DMS114 treated with DMSO at 0.1 percent for 48 hours (cell line): Measurements from ENCODE around the gene DNMT3A.

Experiments used
- DNase-seq: peaks from one replicate; lab custom pipeline; 2025; ENCODE audit not compliant: unreplicated experiment; lab: John Stamatoyannopoulos, UW

The DNMT3A gene

DNA sequence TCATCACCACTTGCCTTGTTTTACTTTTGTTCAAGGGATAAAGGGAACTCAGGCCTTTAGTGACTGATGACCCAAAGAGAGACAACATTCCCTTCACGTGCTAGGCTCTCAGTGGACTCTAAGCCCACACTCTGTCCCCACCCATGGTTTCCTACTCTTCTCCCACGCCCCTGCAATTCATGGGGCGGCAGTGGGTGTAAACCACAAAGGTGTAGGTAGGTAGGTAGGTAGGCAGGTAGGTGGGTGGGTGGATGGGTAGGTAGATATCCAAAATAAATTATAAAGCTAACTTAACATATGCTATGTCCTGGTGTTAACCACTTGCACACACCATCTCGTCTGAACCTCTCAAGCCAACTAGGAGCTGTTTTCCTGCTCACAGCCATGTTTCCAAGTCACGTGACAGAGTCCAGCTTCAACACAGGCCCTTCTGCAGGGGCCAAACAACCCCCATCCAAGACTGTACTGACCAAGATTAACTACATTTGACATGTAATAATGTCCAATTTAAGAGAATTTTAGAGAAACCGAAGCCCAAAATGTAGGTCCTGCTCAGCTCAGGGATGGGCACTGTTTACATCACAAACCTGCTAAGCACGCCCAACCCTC is 33.7 kb downstream of the DNMT3A start:
- no peak for DNase-seq

DNA sequence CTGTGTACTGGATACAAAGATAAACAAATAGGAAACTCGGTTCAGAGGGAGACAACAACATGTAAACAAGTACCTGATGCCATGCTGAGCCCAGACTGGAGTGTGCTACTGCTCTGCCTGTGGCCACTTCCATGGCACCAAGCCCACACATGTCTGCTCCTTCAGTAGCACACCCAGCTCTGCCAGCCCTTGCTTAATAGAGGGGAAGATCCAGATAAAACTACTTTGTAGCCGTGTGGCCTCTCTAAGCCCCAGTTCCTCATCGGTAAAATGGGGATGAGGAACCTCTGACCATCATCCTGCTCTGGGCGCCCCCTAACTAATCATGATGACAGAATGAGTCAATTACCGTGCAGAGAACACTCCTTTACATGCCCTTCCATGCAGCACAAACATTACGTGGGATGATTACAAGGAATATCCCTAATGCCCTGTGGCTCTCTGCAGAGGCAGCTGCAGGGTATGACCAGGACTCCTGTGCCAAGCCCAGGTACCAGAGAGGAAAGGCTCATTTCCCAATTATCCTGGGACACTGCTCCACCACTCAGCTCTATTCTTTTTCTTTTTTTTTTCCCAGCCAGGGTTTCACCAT is 34.9 kb downstream of the DNMT3A start:
- DNase-seq: no peak

DNA sequence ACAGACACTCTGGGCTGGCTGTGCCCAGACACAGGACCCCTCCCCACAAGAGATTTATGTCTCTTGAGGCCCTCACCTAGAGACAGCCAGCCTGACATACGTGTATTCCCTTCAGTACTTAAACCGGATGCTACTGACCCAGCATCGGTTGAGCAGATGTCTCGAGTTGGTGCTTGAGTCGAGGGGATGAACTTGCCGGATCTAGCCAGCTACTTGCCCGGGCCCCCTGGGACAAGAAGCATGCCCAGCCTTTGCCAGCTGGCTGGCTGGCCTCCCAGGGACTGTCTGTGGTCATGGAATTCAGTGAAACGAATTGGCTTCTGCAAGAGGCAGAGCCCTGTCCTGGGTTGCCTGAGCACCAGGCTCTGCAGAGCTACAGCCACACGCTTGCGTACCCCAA is 36.0 kb downstream of the DNMT3A start:
- no peak for DNase-seq

DNA sequence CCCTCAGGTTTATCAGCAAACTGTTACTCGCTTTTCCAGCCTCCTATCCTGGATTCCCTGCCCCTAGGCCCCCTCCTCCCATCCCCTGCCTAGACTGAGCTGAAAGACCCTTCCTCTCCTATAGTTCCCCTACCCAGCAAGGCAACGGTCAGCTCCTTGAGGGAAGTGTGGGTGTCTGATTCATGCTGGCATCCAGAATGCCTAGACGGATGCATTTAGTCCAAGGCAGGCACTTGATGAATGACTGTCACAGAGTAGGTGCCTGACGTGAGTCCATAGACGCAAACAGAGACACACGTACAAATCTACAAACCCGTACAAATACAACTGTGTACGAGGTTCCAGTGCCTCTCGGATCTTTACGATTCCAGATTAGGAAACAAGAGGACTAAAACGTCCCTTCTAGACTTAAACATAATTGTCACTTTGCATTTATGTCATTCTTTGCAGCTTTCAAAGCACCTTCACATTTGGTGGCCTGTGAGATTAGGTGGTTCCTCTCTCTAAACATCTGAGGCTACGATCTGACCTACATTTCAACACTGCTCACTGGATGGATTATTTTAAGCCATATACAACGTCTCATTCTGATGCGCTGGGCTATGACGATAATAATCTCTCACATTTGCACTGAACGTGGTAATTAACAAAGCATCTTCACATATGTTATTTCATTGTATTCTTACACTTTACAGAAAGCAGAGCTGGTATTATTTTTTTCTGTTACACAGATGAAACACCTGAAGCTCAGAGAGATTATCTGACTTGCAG is 36.7 kb downstream of the DNMT3A start:
- no peak for DNase-seq

DNA sequence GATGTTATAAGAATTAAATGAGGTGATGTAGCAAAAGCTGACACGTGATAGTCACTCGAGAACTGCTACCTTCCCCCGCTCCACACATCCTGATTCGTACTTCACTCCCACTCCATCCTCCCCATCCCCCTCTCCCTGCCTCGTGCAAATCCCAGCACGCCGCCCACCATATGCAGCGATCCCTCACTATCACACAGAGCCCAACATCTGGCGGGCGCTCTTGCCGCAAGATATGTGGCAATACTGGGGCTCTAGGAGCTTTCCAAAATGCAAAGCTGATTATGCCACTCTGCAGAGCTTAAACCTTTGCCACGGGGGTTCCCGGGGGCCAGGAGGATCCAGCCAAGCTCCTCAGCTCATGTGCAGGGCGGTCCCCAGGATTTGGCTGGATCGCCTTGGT is 37.4 kb downstream of the DNMT3A start:
- DNase-seq: no peak

DNA sequence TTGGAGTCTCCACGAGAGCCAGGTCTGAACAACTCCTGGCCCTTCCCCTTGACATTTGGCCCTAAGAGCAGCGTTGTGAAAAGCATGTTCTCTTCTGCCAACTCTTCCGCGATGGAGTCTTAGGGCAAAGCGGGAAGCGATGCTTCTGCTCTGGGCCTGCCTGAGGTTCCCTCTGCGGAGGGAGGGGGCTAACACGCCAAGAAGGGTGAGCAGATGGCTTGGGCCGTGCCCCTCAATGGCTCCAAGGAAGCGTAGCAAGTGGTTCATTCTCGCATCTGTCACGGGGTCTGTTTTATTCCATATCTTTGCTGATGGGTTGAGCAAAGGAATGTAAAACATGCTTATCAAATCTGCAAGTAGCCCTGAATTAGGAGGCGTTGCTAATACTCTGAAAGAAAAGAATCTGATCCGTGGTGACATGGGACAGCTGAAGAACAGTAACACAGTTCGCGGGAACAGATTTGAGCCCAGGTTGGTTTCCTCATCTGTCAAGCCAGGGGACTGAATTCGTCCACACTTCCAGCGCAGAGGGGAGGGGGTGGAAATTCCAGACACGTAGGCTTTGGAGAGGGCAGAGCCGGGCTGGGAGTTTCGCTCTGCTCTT is 38.0 kb downstream of the DNMT3A start:
- DNase-seq: no peak

DNA sequence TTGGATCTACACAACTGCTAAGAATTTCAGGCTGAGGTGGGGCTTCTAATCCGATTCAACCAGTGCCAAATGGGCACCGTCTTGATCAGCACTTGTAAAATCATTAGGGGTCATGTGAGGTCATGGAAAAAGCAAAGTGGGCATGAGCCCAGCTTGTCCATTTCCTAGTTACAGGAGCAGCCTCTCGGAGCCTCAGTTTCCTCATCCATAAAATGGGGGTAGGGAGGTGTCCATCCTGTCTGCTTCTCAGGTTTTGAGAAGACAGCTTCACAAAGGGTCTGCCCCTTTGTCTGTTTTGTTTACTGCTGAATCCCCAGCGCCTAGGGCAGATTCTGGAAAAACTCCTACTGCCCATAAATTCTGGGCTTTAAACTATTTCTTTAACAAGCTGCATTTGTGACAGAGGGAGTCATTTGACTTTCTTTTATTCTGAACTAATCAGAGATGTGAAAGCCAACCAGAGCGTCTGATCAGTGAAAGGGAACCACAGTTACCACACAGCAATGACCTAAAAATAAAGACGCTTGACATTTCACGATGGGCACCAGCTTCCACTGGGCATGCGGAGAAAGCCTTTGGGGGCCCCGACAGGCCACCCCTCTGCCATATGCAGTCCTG is 38.9 kb downstream of the DNMT3A start:
- DNase-seq: no peak

DNA sequence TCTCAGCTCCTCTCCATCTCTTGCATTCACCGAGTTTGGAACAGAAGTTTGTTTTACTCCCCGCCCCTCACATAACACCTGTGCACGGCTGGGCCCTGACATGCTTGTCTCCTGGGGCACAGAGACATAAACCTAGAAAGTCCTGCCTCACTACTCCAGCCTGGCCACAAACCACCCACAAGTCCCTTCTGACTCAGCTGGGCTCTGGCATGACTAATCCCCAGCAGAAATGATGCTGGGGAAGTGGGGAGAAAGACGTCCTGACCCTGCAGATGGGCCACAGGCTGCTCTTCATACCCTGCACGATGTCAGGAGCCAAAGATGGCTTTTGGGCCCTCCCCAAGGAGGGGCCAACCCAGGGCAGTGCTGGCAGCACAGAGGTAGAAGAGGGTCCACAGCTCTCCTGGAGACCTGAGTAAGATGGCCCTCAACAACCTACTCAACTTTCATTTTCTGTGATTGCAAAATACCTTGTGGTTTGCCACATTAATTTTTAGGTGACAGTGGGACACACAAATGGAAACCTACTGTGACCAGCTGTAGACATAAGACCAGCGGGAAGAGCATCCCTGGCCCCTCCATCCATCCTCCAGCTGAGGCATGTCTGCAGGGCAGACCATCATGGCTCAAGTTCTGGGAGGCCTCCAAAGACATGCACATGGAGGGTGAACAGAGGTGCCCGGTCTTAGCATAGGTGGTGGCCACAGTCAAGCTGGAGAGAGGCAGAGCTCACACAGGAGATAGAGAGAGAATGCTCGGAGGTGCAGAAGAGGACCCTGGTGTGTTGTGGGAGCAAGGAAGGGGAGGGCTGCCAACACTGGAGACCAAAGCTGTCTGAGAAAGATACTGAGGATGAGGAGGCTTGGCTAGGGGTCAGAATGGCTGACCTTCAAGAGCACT is 40.0 kb downstream of the DNMT3A start:
- no peak for DNase-seq

DNA sequence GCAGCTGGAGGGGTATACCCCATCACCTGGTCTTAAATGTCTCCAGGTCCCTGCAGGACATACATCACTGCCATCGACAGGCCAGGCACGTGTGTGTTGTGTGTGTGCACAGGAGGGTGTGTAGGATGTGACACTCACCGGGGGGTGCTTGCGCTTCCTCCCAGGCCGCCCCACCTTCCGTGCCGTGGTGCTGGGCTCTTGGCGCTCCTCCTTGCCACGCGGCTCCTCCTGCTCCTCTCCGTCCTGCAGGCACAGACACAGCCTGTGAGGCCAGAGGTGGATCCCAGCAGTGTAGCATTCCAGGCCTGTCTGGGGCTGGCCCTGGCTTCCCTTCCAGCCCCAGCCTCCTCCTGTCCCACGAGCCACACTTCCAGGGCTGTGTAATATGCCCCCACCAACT is 41.7 kb downstream of the DNMT3A start:
- no peak for DNase-seq

DNA sequence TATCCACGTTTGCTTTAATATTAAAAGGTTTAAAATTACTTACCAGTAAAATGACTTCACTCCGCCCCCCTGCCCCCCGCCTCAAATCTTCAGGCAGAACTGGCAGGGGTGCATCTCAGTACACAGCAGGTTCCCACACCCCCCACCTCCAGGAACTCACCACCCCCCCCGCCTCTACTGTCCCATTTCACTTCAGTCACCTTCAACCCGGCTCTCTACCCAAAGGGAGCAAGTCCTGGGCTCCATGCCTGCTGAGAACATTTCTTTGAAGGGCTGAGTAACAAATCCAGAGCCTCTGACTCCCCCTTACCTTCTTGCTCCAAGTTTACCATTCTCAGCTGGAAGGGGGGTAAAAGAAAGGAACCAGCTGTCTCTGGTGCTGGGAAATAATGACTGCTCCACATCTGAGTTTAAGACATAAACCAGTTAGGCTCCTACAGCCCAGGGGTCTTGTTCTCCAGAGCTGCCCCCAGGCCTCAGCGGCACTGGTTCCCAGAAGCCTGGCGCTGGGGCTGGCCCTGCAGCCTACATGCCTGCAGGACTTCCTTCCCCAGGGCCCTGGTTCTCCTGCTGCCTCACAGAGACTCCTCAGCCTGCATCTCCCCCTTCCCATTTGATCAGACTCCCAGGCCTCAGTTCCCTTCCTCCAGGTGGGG is 42.8 kb downstream of the DNMT3A start:
- DNase-seq: no peak

DNA sequence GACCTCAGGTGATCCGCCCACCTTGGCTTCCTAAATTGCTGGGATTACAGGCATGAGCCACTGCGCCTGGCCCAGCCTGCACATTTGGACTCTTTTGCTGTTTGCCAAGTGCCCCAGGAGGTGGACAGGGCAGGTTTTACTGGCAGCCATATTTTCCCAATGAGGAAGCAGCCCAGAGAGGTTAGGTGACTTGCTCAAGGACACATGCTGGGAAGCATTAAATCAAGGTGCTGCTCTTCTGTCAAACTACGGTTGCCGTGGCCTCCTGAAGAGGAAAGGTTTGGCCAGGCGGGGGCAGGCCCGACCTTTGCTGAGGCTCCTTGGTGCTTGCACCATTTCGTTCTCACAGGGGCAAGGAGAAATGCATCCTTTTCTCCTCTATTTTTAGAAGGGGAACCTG is 44.0 kb downstream of the DNMT3A start:
- no peak for DNase-seq

DNA sequence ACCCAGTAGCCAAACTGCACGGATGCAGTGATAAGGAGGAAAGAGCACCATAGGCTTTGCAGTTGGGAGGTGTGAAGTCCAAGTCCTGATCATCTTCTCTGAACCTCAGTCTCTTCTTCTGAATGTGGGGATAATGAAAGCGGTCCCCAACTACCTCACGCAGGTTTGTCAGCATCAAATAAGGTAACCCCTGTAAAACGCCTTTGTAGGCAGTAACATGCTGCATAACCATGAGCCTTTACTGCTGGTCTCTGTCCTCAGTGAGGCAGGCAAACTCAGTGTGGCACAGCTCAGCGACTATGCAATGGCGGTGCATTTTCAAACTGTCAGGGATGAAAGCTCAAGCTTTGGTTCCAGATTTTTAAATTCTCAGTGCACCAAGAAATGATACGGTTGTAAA is 46.1 kb downstream of the DNMT3A start:
- DNase-seq: no peak

DNA sequence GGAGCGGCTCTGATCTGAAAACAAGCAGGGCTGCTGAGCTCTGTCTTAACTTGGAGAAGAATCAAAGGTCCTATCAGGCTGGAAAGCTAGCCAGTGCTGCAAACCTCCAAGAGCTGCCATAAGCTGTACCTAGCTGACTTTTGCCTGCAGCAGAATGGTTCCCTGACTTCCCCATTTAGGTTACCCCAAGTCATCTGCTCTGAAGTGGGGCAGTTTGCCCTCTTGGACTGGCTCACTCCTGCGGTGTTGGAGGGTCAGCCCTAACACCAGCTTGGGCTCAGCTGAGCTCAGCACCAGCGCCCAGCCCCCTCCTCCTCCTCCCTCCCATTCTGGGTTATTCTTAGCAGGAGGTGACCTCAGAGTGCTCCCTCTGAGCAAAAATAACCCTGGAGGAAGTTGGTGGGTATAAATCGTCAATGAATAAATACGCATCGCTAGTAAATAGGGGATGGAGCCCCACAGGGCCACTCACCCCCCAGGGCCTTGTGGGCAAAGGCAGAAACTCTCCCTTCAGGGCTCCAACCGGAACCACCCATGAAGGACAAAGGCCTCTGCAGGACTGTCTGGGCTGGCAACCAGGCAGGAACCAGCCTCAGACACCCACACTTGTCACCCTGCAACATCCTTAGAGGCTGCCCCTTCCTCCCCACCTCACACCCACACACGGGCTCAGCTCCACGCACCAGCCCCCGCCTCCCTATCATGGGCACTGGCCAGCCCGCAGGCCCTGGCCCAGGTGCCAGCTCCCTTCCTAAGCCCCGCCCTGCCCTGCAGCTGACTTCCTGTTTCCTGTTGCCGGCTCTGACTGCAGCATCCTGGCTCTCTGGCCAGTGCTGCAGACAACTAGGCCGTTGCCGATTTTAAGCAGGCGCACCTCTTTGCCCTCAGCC is 46.9 kb downstream of the DNMT3A start:
- no peak for DNase-seq

DNA sequence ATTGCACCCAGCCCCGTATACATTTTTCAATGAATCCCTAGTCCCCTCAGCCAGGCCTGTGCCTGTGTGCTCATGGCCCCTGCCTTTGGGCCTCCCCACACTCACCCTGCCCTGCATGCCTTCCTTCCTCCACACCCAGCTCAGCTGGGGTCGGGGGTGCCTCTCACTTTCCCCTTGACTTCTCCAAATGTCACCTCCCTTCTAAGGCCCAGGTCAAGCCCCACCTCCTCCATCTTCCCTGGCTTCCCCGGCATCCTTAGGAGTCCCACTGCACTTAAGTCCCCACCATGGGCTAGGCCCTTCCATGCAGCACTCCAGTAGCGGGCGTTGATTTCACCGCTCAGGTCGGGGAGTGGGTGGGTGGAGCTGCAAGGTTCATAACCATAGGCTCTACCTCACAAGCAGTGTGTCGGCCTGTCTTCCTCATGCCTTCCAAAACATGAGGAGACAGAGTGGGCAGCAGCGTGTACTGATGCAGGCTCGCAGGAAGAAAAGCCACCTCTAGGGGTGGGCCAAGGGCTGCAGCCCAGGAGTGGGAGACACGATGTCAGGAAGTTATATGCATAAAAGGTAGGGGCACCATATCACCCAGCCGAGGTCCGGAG is 47.7 kb downstream of the DNMT3A start:
- DNase-seq: no peak

DNA sequence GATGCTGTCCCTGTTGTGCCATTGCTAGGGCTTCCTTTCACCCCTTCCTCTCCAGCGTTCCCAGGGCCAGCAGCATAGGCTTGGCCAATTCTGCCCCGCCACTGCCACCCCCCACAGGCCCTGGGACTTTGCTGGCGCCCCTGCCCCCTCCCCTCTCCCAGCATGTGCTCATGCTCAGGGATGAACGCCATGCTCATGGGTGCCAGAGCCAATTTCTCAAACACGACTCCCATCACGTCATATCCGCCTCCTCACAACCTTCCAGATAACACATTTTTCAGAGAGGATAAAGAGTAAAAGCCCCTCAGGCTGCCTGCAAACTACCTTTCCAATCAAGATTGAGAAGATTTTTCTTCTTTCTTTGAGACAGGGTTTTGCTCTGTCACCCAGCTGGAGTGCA is 48.6 kb downstream of the DNMT3A start:
- no peak for DNase-seq

DNA sequence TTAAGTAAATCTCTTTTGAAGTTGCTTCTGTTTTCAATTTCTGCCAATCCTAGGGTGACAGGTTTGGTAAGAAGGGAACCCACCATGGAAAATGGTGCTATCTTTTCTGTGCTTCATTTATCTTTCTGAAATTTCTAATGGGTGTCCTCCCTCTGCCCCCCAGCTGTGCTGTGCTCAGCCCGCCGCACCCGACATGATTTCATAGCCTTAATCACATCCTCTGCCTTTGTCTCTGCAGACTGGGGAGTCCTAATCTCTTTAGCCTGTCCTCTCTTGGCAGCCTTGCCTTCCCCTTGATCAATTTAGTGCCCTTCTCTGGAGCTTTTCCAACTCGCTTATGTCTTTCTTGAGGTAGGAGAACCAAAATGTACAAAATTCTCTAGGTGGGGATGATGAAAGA is 49.3 kb downstream of the DNMT3A start:
- no peak for DNase-seq

DNA sequence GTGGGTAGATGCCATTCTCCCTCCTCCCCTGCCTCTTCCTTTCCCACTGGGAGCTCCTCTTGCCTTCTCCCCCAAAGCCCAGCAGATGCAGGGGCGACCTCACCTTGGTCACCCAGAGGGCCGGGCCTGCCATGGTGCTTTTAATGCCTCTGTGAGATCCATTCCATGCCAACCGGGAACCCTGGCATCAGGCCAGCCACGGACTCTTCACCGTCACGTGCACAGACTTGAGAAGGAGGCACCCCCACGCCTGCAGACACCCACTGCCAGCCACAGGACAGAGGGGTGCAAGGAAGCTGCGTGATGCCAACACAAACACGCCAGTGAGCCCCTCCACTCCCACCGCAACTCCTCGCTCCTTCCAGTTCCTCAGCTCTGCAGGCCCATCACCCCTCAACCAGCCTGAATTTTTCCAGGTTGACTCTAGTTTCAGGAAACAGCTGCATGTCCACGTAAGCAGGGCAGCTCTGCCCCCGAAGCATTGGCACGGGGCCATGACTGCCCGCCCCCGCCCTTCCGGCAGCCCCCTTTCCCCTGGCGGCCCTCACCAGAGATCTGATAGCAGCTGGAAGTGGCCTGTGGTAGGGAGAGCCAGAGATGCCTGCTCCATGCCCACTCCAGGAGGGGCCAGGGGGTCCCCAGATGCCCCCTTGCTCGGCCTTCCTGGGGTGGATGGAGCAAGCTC is 50.8 kb downstream of the DNMT3A start:
- no peak for DNase-seq
